IMR-90 (cell line): ENCODE data around the gene EIF3K.

Experiments
- CEBPB ChIP-seq: IDR thresholded peaks from 2 replicates; pipeline ENCODE4 v1.6.1; 2012; ENCODE audit warnings: low read depth, low read length, improper control_type of control experiment
- CTCF ChIP-seq: conservative IDR thresholded peaks from 2 replicates; pipeline ENCODE4 v1.5.1; 2012; ENCODE audit warnings: mild to moderate bottlenecking, low read depth, low read length, improper control_type of control experiment
- MAFK ChIP-seq: IDR thresholded peaks from 2 replicates; pipeline ENCODE4 v1.6.1; 2012; ENCODE audit warnings: low read depth, low read length, improper control_type of control experiment
- POLR2A ChIP-seq: IDR thresholded peaks from 2 replicates; pipeline ENCODE4 v1.6.1; 2012; ENCODE audit warnings: mild to moderate bottlenecking, low read depth, low read length

GRCh38 chr19:38583985-38584305 is 35.0 kb upstream of the EIF3K start:
- no peak for TF ChIP-seq POLR2A
- TF ChIP-seq CTCF, result no peak
- no peak for TF ChIP-seq CEBPB
- no peak for TF ChIP-seq MAFK
